ENCODE data around the gene DUSP3.

- TF ChIP-seq, protein P1, sequence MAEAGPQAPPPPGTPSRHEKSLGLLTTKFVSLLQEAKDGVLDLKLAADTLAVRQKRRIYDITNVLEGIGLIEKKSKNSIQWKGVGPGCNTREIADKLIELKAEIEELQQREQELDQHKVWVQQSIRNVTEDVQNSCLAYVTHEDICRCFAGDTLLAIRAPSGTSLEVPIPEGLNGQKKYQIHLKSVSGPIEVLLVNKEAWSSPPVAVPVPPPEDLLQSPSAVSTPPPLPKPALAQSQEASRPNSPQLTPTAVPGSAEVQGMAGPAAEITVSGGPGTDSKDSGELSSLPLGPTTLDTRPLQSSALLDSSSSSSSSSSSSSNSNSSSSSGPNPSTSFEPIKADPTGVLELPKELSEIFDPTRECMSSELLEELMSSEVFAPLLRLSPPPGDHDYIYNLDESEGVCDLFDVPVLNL (IDR thresholded peaks at IDR 0.05; ENCODE audit: low read depth, low read length): no peak
- TF ChIP-seq, protein P2, sequence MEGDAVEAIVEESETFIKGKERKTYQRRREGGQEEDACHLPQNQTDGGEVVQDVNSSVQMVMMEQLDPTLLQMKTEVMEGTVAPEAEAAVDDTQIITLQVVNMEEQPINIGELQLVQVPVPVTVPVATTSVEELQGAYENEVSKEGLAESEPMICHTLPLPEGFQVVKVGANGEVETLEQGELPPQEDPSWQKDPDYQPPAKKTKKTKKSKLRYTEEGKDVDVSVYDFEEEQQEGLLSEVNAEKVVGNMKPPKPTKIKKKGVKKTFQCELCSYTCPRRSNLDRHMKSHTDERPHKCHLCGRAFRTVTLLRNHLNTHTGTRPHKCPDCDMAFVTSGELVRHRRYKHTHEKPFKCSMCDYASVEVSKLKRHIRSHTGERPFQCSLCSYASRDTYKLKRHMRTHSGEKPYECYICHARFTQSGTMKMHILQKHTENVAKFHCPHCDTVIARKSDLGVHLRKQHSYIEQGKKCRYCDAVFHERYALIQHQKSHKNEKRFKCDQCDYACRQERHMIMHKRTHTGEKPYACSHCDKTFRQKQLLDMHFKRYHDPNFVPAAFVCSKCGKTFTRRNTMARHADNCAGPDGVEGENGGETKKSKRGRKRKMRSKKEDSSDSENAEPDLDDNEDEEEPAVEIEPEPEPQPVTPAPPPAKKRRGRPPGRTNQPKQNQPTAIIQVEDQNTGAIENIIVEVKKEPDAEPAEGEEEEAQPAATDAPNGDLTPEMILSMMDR (IDR thresholded peaks at IDR 0.05 in 2 of 3, conservative IDR thresholded peaks at IDR 0.05 in 1 of 3; ENCODE audit: control insufficient read depth in 2 of 3, extremely low read depth in 1 of 3, insufficient read depth in 1 of 3, low read depth in 3 of 3, low read length in 3 of 3): 0 out of 6 replicates have a peak, but pooled peaks of 1 of the 3 experiments have one; percentile 4
- no peak for TF ChIP-seq IRF3 (IDR thresholded peaks at IDR 0.05)
Measured at GRCh38 chr17:43753493-43754129, 25.2 kb downstream of the DUSP3 start.
